ENCODE measurements around the gene PYDC1. TPM values are rescaled to one million over a fixed set of nuclear protein-coding genes. Genes with fewer than 3 reads are reported as not detected.

PYDC1 gene
- total and polyA plus RNA-seq, 2 donors (not counting 3 experiments of a cell fraction or from before 2014, with no cell fraction given) = not detected

DNA sequence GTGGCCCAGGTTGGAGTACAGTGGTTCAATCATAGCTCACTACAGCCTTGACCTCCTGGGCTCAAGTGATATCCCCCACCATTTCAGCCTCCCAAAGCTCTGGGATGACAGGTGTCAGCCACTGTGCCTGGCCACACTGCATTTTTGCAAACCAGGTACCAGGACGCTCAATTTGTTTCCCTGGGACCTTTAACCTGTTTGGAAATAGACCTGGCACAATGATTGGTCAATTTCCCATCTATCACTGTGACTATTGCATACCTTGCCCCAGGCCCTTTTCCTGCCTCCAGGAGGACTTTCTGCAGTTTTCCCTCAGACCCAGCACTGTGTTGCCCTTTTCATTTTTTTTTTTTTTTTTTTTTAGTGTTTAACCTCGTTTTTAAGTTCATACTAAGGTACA, 48.1 kb downstream of the PYDC1 start:
- no peaks in the 10 kb centered on the region for H4K20me1 ChIP-seq (replicated peaks; ENCODE audit: control insufficient read depth, extremely low read depth, insufficient read depth, low read length)
- no peaks in the 10 kb centered on the region for H3K27me3 ChIP-seq (ENCODE audit: control insufficient read depth in 2 of 2, insufficient read depth in 2 of 2, low read length in 2 of 2)
- H3K4me1 ChIP-seq (ENCODE audit: control insufficient read depth, extremely low read depth, insufficient read depth, low read length) = no peaks in the 10 kb centered on the region
- no peak for TF ChIP-seq EZH2 (IDR thresholded peaks at IDR 0.05; ENCODE audit: borderline replicate concordance, low read depth, low read length, severe bottlenecking)
- TF ChIP-seq POLR2A (IDR thresholded peaks at IDR 0.05; ENCODE audit: low read depth, low read length) = no peak
- no peak for TF ChIP-seq GATA2 (IDR thresholded peaks at IDR 0.05; ENCODE audit: insufficient read depth, insufficient read length, low read depth, low read length)
- no peak for DNase-seq (ENCODE audit: low read depth, low spot score)
- H3K4me3 ChIP-seq (replicated peaks in 1 of 3; ENCODE audit: insufficient read depth in 1 of 3, low read depth in 1 of 3, low read length in 3 of 3) = no peak overlapping the region
- dilution Hi-C loops (cut with MboI; ENCODE audit: extremely low pct_ligation_motif_present, low sequenced_read_pairs) = no loop called here
- no peak overlapping the region for H2AFZ ChIP-seq (ENCODE audit: low read depth, low read length)
- FAIRE-seq = no peak
- H3K36me3 ChIP-seq (ENCODE audit: control insufficient read depth in 2 of 2, extremely low read depth in 1 of 2, insufficient read depth in 2 of 2, low read length in 2 of 2) = no peaks in the 10 kb centered on the region
- POLR2A ChIA-PET = interaction anchor here (0.5 kb wide), 1 partner anchor 98 kb away, joined by 3 read pairs; no protein-coding TSS in a partner anchor
- intact Hi-C loops (cut with micrococcal nuclease) = no loop called here
- CTCF ChIA-PET = no interaction called here
- no peak overlapping the region for H3K9ac ChIP-seq (replicated peaks; ENCODE audit: extremely low read depth, insufficient read depth, low read length)
- H3K4me2 ChIP-seq (ENCODE audit: insufficient read depth, low read length) = no peak overlapping the region
- no peaks in the 10 kb centered on the region for H3K9me3 ChIP-seq (replicated peaks; ENCODE audit: control insufficient read depth, insufficient read depth, low read length)
- no peaks in the 10 kb centered on the region for H3K79me2 ChIP-seq (ENCODE audit: control insufficient read depth, insufficient read depth, low read length)
- H3K9me1 ChIP-seq (replicated peaks; ENCODE audit: control insufficient read depth, extremely low read depth, insufficient read depth, low read length) = no peaks in the 10 kb centered on the region
- BruUV-seq (replicated peaks) = no TSS peak
- H3K27ac ChIP-seq (ENCODE audit: insufficient read depth, low read depth, low read length) = no peak overlapping the region

DNA sequence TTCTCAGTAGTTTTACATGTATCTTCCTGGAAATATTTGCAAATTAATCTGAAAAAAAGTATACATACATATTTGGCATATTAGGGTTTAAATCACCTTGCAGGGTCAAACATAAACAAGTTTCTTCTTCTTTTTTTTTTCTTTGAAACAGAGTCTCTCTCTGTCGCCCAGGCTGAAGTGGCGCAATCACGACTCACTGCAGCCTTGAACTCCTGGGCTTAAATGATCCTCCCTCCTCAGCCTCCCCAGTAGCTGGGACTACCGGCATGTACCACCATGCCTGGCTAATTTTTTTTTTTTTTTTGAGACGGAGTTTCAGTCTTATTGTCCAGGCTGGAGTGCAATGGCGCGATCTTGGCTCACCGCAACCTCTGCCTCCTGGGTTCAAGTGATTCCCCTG, 49.6 kb downstream of the PYDC1 start:
- Histone ChIP-seq H3K4me2 (ENCODE audit: insufficient read depth, low read length) (no peak overlapping the region), H4K20me1 (replicated peaks; ENCODE audit: control insufficient read depth, extremely low read depth, insufficient read depth, low read length) (no peaks in the 10 kb centered on the region), H3K9me1 (replicated peaks; ENCODE audit: control insufficient read depth, extremely low read depth, insufficient read depth, low read length) (no peaks in the 10 kb centered on the region), H3K9me3 (replicated peaks; ENCODE audit: control insufficient read depth, insufficient read depth, low read length) (no peaks in the 10 kb centered on the region), H3K79me2 (ENCODE audit: control insufficient read depth, insufficient read depth, low read length) (no peaks in the 10 kb centered on the region), H3K4me3 (replicated peaks in 1 of 3; ENCODE audit: insufficient read depth in 1 of 3, low read depth in 1 of 3, low read length in 3 of 3) (no peak overlapping the region), H3K9ac (replicated peaks; ENCODE audit: extremely low read depth, insufficient read depth, low read length) (no peak overlapping the region), H3K36me3 (ENCODE audit: control insufficient read depth in 2 of 2, extremely low read depth in 1 of 2, insufficient read depth in 2 of 2, low read length in 2 of 2) (no peaks in the 10 kb centered on the region), H3K27ac (ENCODE audit: insufficient read depth, low read depth, low read length) (no peak overlapping the region), H3K27me3 (ENCODE audit: control insufficient read depth in 2 of 2, insufficient read depth in 2 of 2, low read length in 2 of 2) (no peaks in the 10 kb centered on the region), H2AFZ (ENCODE audit: low read depth, low read length) (no peak overlapping the region), H3K4me1 (ENCODE audit: control insufficient read depth, extremely low read depth, insufficient read depth, low read length) (no peaks in the 10 kb centered on the region)
- ChIA-PET CTCF (no interaction called here), POLR2A (no interaction called here)
- TF ChIP-seq GATA2 (IDR thresholded peaks at IDR 0.05; ENCODE audit: insufficient read depth, insufficient read length, low read depth, low read length) (no peak), CTCF (IDR thresholded peaks at IDR 0.05; ENCODE audit: extremely low read depth in 1 of 2, insufficient read depth in 1 of 2, low read depth in 1 of 2, low read length in 2 of 2) (no peak), EZH2 (IDR thresholded peaks at IDR 0.05; ENCODE audit: borderline replicate concordance, low read depth, low read length, severe bottlenecking) (no peak), FOS (IDR thresholded peaks at IDR 0.05; ENCODE audit: borderline replicate concordance, insufficient read depth, low read length) (no peak), JUN (IDR thresholded peaks at IDR 0.05; ENCODE audit: borderline replicate concordance, insufficient read depth, insufficient read length, low read depth) (no peak), POLR2A (IDR thresholded peaks at IDR 0.05; ENCODE audit: low read depth, low read length) (no peak), MYC (IDR thresholded peaks at IDR 0.05; ENCODE audit: low read depth, low read length) (no peak), POLR2AphosphoS5 (IDR thresholded peaks at IDR 0.05; ENCODE audit: insufficient read depth, low read depth, low read length) (no peak)
- TF ChIP-seq, protein P1, sequence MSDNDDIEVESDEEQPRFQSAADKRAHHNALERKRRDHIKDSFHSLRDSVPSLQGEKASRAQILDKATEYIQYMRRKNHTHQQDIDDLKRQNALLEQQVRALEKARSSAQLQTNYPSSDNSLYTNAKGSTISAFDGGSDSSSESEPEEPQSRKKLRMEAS (IDR thresholded peaks at IDR 0.05; ENCODE audit: insufficient read depth, insufficient read length) = no peak
- dilution Hi-C loops (cut with MboI; ENCODE audit: extremely low pct_ligation_motif_present, low sequenced_read_pairs) = no loop called here
- BruUV-seq (replicated peaks) = no TSS peak
- no peak for FAIRE-seq
- intact Hi-C loops (cut with micrococcal nuclease) = no loop called here
- DNase-seq (ENCODE audit: low read depth, low spot score) = no peak
